Karpas-422 (cell line): ENCODE measurements around the gene PABPC3. TPM values are rescaled to one million over a fixed set of nuclear protein-coding genes. Genes with fewer than 3 reads are reported as not detected.

Source experiments
- DNase-seq: peaks from one replicate; pipeline ENCODE4 v3.0.0-alpha.2; 2015
- H2AFZ ChIP-seq: fragments of 200-600 bp; sonication (generic); 2 replicates; pipeline ENCODE4 v1.6.1; 2014; ENCODE audit warnings: antibody characterized with exemption, low read length, mixed read lengths
- H3K27ac ChIP-seq: fragments of 200-600 bp; sonication (generic); 2 replicates; pipeline ENCODE4 v1.5.1; 2014; ENCODE audit warnings: mild to moderate bottlenecking, low read length, moderate library complexity
- H3K27me3 ChIP-seq: fragments of 200-600 bp; sonication (generic); 2 replicates; pipeline ENCODE4 v1.6.1; 2014; ENCODE audit warnings: low read length, mixed read lengths
- H3K36me3 ChIP-seq: fragments of 200-600 bp; sonication (generic); 2 replicates; pipeline ENCODE4 v1.6.1; 2014; ENCODE audit warnings: low read length, mixed read lengths; ENCODE audit not compliant: insufficient read depth
- H3K4me1 ChIP-seq: fragments of 200-600 bp; sonication (generic); 2 replicates; pipeline ENCODE4 v1.6.1; 2014; ENCODE audit warnings: mild to moderate bottlenecking, low read length, mixed read lengths
- H3K4me2 ChIP-seq: fragments of 200-600 bp; sonication (generic); 2 replicates; pipeline ENCODE4 v1.6.1; 2014; ENCODE audit warnings: low read length, low read depth, mild to moderate bottlenecking; ENCODE audit not compliant: poor library complexity, severe bottlenecking
- H3K4me3 ChIP-seq: fragments of 200-600 bp; sonication (generic); 2 replicates; pipeline ENCODE4 v1.5.1; 2014; ENCODE audit warnings: mild to moderate bottlenecking, antibody characterized with exemption, low read length, mixed read lengths
- H3K79me2 ChIP-seq: fragments of 200-600 bp; sonication (generic); 2 replicates; pipeline ENCODE4 v1.6.1; 2014; ENCODE audit warnings: mild to moderate bottlenecking, low read length, mixed read lengths
- H3K9ac ChIP-seq: fragments of 200-600 bp; sonication (generic); 2 replicates; pipeline ENCODE4 v1.6.0; 2014; ENCODE audit warnings: low read length
- H3K9me2 ChIP-seq: fragments of 200-600 bp; sonication (generic), shearing (Covaris generic); replicated peaks from 2 replicates; pipeline ENCODE4 v1.6.0; 2014; ENCODE audit warnings: mild to moderate bottlenecking, low read length, moderate library complexity; ENCODE audit not compliant: insufficient read depth
- H3K9me3 ChIP-seq: fragments of 300-700, 200-600 bp; sonication (generic); 2 replicates; pipeline ENCODE4 v1.6.1; 2014; ENCODE audit warnings: low read length, mixed read lengths
- H4K20me1 ChIP-seq: fragments of 200-600 bp; sonication (generic); 2 replicates; pipeline ENCODE4 v1.6.1; 2014; ENCODE audit warnings: mild to moderate bottlenecking, antibody characterized with exemption, low read length, low read depth; ENCODE audit not compliant: insufficient read depth
- total RNA-seq: library from RNA; depleted of rRNA; stranded (reverse); fragments of >200 nt; shearing (Covaris generic); gene quantifications from 2 replicates; pipeline ENCODE4 v1.2.3, GENCODE V29; 2014; ENCODE audit warnings: low replicate concordance

PABPC3 gene
- total RNA-seq, 1 experiment from 2014 or later, result 0.37 TPM

DNA sequence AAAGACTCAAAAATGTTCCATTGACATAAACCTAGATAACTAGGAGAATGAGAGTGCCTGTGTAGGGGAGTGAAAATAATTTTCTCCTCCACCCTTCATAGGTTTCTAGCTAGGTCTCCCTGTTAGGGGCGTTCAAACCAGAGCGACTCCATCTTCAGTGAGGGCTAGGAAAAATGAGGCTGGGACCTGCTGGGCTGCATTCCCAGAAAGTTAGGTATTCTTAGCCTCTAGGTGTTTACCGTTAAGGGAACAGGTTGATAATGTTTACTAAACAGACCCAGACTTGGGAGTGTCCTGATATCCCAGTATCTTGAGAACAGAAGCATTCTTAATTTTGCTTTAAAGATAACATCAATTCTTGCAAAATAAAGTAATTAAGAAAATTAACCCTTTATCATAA, 20.1 kb downstream of the PABPC3 start:
- no peaks in the 10 kb centered on the region for H3K36me3 ChIP-seq
- H4K20me1 ChIP-seq, result no peaks in the 10 kb centered on the region
- no peak overlapping the region for H3K9ac ChIP-seq
- no peaks in the 10 kb centered on the region for H3K9me2 ChIP-seq
- H3K4me3 ChIP-seq, result no peak overlapping the region
- H3K79me2 ChIP-seq, result no peaks in the 10 kb centered on the region
- no peak overlapping the region for H3K27ac ChIP-seq
- no peak overlapping the region for H3K4me2 ChIP-seq
- DNase-seq, result no peak
- H3K27me3 ChIP-seq, result 0 out of 2 replicates have a peak, but pooled peaks cover 5% of the 10 kb centered on the region
- no peak overlapping the region for H2AFZ ChIP-seq
- H3K9me3 ChIP-seq, result no peaks in the 10 kb centered on the region
- peaks cover 18% of the 10 kb centered on the region for H3K4me1 ChIP-seq

DNA sequence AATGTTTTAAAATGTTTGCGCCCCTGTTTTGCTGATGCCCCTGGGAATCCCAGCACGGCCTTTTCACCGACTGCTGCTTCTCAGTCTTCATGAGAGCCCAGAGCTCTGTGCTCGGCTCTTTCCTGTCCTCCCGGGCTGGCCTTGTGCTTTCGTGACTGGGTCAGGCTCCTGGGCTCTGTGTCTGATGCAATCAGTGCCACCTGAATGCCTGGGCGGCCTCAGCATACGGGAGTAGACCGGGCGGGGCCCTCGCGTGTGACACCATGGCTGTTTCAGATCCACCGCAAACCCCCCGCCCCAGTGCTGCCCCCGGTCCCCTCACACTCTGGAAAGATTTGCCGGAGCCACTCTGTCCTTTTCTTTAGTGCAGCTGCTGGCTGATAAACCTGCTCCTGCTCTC, 21.4 kb downstream of the PABPC3 start:
- no peaks in the 10 kb centered on the region for H4K20me1 ChIP-seq
- H3K4me1 ChIP-seq, result peaks cover 18% of the 10 kb centered on the region
- no peak for DNase-seq
- no peak overlapping the region for H3K27ac ChIP-seq
- H3K9ac ChIP-seq, result no peak overlapping the region
- H3K36me3 ChIP-seq, result no peaks in the 10 kb centered on the region
- no peak overlapping the region for H3K4me2 ChIP-seq
- H3K9me2 ChIP-seq, result no peaks in the 10 kb centered on the region
- 0 out of 2 replicates have a peak, but pooled peaks cover 5% of the 10 kb centered on the region for H3K27me3 ChIP-seq
- H3K4me3 ChIP-seq, result no peak overlapping the region
- no peaks in the 10 kb centered on the region for H3K9me3 ChIP-seq
- H3K79me2 ChIP-seq, result no peaks in the 10 kb centered on the region
- no peak overlapping the region for H2AFZ ChIP-seq

DNA sequence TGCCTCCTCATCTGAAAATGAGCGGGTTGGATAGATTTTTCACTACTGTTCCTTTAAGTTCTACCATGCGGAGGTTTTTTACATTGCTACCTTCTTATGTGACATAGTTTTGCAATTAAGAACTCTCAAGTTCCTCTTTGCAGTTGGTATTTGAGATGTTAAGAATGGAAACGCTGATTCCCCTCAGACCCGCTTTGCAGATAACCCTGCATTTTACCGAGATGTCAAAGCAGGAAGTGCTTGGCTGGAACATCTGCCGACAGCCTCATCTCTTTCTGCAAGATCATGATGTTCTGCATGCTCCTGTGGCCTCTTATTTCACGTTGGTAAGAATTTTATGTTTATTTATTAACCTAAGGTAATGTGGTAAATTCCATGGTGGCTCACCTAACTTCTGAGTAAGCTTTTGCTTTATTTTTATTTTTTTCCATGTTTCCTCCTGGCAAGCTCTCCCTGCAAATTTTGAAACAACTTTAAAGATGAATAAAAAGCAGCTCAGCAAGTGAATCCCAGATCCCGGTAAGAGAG, 22.5 kb downstream of the PABPC3 start:
- peaks cover 18% of the 10 kb centered on the region for H3K4me1 ChIP-seq
- H3K79me2 ChIP-seq, result no peaks in the 10 kb centered on the region
- no peaks in the 10 kb centered on the region for H4K20me1 ChIP-seq
- peak overlapping the region; percentile 48 for H2AFZ ChIP-seq
- peak overlapping the region; percentile 64 for H3K4me2 ChIP-seq
- H3K27ac ChIP-seq, result peak overlapping the region; percentile 74
- H3K9me2 ChIP-seq, result no peaks in the 10 kb centered on the region
- no peaks in the 10 kb centered on the region for H3K27me3 ChIP-seq
- no peaks in the 10 kb centered on the region for H3K9me3 ChIP-seq
- peak overlapping the region; percentile 35 for H3K4me3 ChIP-seq
- H3K9ac ChIP-seq, result peak overlapping the region; percentile 34
- peak; percentile 77 for DNase-seq
- H3K36me3 ChIP-seq, result no peaks in the 10 kb centered on the region

DNA sequence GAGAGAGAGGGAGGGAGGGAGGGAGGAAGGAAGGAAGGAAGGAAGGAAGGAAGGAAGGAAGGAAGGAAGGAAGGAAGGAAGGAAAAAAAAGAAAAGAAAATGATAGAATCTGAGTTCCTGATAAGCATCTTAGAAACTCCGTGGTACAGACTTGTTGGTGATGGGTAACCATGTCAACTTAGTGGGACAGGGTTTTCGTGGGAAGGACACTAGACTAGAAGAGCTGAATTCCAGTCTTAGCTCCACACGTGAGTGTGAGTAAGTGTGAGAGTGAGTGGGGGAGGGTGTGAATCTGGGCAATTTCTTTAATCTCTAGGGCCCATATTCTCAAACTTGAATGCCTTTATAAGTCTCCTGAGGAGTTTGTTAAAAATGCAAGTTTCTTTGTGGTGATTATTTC, 35.0 kb downstream of the PABPC3 start:
- H3K9ac ChIP-seq, result no peak overlapping the region
- H3K36me3 ChIP-seq, result no peaks in the 10 kb centered on the region
- no peak overlapping the region for H2AFZ ChIP-seq
- H3K4me3 ChIP-seq, result no peak overlapping the region
- H3K9me3 ChIP-seq, result no peaks in the 10 kb centered on the region
- no peak overlapping the region for H3K27ac ChIP-seq
- H3K79me2 ChIP-seq, result no peaks in the 10 kb centered on the region
- no peak overlapping the region for H3K4me2 ChIP-seq
- no peaks in the 10 kb centered on the region for H4K20me1 ChIP-seq
- peaks cover 9% of the 10 kb centered on the region for H3K4me1 ChIP-seq
- DNase-seq, result no peak
- H3K27me3 ChIP-seq, result no peaks in the 10 kb centered on the region
- no peaks in the 10 kb centered on the region for H3K9me2 ChIP-seq

DNA sequence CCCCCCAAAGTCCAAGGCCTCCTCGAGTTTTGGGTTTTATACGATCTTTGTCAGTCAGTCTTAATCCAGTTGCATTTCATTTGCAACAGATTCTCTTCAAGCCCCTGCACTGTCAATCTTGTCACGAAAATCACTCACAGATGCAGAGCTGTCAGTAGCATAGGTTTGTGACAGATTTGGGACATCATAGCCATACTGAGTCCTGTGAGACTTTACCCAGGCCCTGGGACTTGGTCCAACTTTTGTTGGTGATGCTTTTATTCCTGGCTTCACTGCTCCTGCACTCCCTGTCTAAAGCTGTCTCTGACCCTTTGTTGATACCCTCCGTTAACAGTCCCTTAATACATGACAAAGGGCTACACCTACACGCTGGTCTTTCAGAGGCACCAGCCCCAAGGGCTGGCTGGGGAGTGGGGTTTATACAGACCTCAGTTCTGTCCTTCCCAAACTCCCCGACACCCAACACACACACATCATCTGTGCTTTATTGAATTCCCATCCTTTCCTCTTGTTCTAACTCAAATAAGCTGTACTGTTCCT, 36.0 kb downstream of the PABPC3 start:
- peaks cover 1% of the 10 kb centered on the region for H3K4me1 ChIP-seq
- H3K9me2 ChIP-seq, result no peaks in the 10 kb centered on the region
- no peaks in the 10 kb centered on the region for H3K9me3 ChIP-seq
- H3K9ac ChIP-seq, result no peak overlapping the region
- H3K4me3 ChIP-seq, result no peak overlapping the region
- H2AFZ ChIP-seq, result no peak overlapping the region
- no peaks in the 10 kb centered on the region for H4K20me1 ChIP-seq
- DNase-seq, result no peak
- no peaks in the 10 kb centered on the region for H3K27me3 ChIP-seq
- no peak overlapping the region for H3K27ac ChIP-seq
- no peak overlapping the region for H3K4me2 ChIP-seq
- H3K36me3 ChIP-seq, result no peaks in the 10 kb centered on the region
- no peaks in the 10 kb centered on the region for H3K79me2 ChIP-seq

DNA sequence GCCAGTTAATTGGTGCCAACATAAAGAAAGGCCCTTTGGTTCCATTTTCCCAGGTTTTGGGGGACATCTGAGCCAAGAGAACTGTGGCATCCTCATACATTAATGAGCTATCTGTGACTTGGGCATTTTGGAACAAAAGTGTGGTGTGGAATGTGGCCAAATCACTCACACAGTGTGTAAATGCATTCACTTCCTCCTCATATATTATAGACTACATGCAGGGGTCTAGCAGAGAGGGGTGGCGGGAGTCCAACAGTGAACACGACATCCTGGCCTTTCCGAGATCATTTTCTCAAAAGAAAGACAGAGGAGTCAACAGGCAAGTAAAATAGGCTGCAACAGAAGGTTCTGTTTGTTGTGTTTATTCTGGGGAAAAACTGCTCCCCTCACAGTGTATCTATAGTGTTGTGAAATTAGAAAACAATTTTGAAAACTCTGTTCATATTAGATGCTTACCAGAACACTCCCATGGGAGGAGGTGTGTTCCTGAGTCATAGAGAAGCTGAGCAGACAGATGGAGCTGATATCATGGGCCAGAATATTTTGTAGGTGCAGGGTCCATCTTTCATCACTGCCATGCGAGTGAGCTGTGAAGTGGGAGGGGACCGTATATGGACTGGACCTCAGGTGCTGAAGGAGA, 36.9 kb downstream of the PABPC3 start:
- Histone ChIP-seq H3K27me3 (no peaks in the 10 kb centered on the region), H3K4me3 (no peak overlapping the region), H3K36me3 (no peaks in the 10 kb centered on the region), H3K9me2 (no peaks in the 10 kb centered on the region), H2AFZ (no peak overlapping the region), H3K4me1 (no peaks in the 10 kb centered on the region), H4K20me1 (no peaks in the 10 kb centered on the region), H3K4me2 (no peak overlapping the region), H3K27ac (no peak overlapping the region), H3K79me2 (no peaks in the 10 kb centered on the region), H3K9ac (no peak overlapping the region), H3K9me3 (no peaks in the 10 kb centered on the region)
- no peak for DNase-seq

DNA sequence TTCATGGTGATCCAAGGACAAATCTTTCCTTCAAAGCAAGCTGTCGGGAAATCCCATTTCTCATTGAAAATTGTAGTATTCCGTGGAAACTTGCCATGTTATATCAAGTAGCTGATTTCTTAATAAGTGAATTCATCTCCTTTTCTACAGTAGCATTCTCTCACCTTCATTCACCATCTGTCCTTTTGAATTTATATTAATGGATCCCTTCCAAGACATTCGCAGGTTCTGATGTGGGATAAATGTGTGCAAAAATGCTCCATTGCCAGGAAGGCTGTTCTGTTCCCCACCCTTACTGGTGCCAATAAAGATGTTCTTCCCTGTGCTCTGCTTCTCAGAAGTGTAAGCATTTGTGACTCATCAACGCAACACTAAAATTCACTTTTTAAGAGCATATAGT, 40.0 kb downstream of the PABPC3 start:
- no peaks in the 10 kb centered on the region for H3K27me3 ChIP-seq
- H3K4me2 ChIP-seq, result no peak overlapping the region
- no peaks in the 10 kb centered on the region for H3K9me3 ChIP-seq
- H3K4me3 ChIP-seq, result no peak overlapping the region
- no peaks in the 10 kb centered on the region for H4K20me1 ChIP-seq
- no peak overlapping the region for H2AFZ ChIP-seq
- no peak overlapping the region for H3K27ac ChIP-seq
- no peaks in the 10 kb centered on the region for H3K36me3 ChIP-seq
- no peaks in the 10 kb centered on the region for H3K4me1 ChIP-seq
- no peaks in the 10 kb centered on the region for H3K9me2 ChIP-seq
- no peak overlapping the region for H3K9ac ChIP-seq
- no peaks in the 10 kb centered on the region for H3K79me2 ChIP-seq
- DNase-seq, result no peak

DNA sequence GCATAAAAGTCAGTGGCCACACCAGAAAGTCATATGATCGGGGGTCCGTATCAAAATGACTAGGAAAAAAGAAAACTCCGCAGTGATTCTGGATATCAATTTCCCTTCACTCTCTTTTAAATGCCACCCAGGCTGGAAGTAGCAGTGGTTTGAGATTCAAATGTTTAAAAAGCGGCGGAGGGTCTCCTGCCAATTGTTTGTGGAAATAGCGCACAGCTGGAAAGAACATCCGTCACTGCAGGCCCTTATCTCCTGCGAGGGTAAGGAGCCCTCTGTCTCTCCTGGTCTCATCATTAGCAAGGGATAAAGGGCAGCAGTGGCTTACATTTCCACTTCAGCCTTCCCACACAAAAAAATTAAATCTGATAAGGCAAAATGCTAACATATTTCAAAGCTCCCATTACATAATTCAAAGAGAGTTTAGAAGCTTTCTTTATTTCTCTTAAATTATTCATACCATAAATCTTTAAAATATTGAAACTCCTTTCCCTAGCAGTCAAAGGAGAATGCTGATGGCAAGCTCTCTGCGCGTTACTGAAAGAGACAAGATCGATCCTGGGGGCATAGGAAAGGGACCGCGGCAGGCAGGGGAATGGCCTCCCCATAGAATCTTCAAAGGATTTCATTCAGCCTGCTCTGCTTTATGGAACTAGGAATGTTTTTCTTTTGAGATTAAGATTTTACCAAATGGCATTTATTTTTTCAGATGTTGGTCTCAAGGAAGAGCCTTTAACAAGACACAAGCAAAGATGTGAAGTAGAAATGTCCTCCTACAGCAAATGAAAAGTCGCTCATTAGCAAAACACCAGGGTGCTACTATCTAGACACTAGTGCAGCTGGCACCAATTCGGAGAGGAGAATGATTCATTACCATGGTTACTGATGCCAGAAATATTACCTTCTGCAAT, 41.2 kb downstream of the PABPC3 start:
- H3K9ac ChIP-seq, result no peak overlapping the region
- no peak overlapping the region for H3K4me2 ChIP-seq
- H3K27me3 ChIP-seq, result no peaks in the 10 kb centered on the region
- no peak overlapping the region for H3K27ac ChIP-seq
- H3K4me3 ChIP-seq, result no peak overlapping the region
- H2AFZ ChIP-seq, result no peak overlapping the region
- no peaks in the 10 kb centered on the region for H3K9me3 ChIP-seq
- no peaks in the 10 kb centered on the region for H3K9me2 ChIP-seq
- H3K36me3 ChIP-seq, result no peaks in the 10 kb centered on the region
- H3K79me2 ChIP-seq, result no peaks in the 10 kb centered on the region
- no peaks in the 10 kb centered on the region for H4K20me1 ChIP-seq
- no peak for DNase-seq
- H3K4me1 ChIP-seq, result no peaks in the 10 kb centered on the region
